ENCODE data around the gene RAB40B. TPM values are rescaled to one million over a fixed set of nuclear protein-coding genes. Genes with fewer than 3 reads are reported as not detected.

The RAB40B gene
- total and polyA plus RNA-seq, 2 of the 4 experiments (the other 2 are of a cell fraction): 14.9 to 20.0 TPM

- no peak overlapping the region for H3K4ac ChIP-seq (ENCODE audit: low read depth, low read length)
- CTCF ChIA-PET: no interaction called here
- H2BK120ac ChIP-seq (ENCODE audit: low read depth, low read length): no peak overlapping the region
- H2BK5ac ChIP-seq (ENCODE audit: low read depth, low read length, poor library complexity, severe bottlenecking): no peak overlapping the region
- POLR2A ChIA-PET (ENCODE audit: unreplicated experiment): interaction anchor here (0.6 kb wide), 1 partner anchor 23 kb away, joined by 13 read pairs; no protein-coding TSS in a partner anchor
- H2BK15ac ChIP-seq (ENCODE audit: low read depth, low read length): no peak overlapping the region
- no peaks in the 10 kb centered on the region for H3K27me3 ChIP-seq (ENCODE audit: control insufficient read depth, insufficient read depth, low read length)
- no peak for DNase-seq
- in situ Hi-C loops (cut with MboI; ENCODE audit: low sequenced_read_pairs): no loop called here
- H3K4me2 ChIP-seq (ENCODE audit: low read depth, low read length): no peak overlapping the region
- ATAC-seq (ENCODE audit: low read depth): no peak
- no peak overlapping the region for H4K91ac ChIP-seq (ENCODE audit: insufficient read depth, low read depth, low read length)
- H3K4me3 ChIP-seq (ENCODE audit: insufficient read depth, low read depth, low read length): no peak overlapping the region
- no peak overlapping the region for H2AK9ac ChIP-seq (replicated peaks; ENCODE audit: low read depth, low read length, poor library complexity)
- no peak overlapping the region for H3K23ac ChIP-seq (ENCODE audit: low read depth, low read length)
- H3K4me1 ChIP-seq (ENCODE audit: control insufficient read depth, insufficient read depth, low read length): no peaks in the 10 kb centered on the region
- H3K79me1 ChIP-seq (ENCODE audit: low read depth in 1 of 2, low read length in 2 of 2): no peaks in the 10 kb centered on the region
- TF ChIP-seq NFE2L2 (IDR thresholded peaks at IDR 0.05; ENCODE audit: low read depth, low read length): no peak
- TF ChIP-seq SMC3 (IDR thresholded peaks at IDR 0.05; ENCODE audit: low read depth, low read length): no peak
- TF ChIP-seq POLR2A (IDR thresholded peaks at IDR 0.05; ENCODE audit: low read depth, low read length): no peak
- TF ChIP-seq RFX5 (IDR thresholded peaks at IDR 0.05; ENCODE audit: low read depth, low read length): no peak
- TF ChIP-seq, protein P1, sequence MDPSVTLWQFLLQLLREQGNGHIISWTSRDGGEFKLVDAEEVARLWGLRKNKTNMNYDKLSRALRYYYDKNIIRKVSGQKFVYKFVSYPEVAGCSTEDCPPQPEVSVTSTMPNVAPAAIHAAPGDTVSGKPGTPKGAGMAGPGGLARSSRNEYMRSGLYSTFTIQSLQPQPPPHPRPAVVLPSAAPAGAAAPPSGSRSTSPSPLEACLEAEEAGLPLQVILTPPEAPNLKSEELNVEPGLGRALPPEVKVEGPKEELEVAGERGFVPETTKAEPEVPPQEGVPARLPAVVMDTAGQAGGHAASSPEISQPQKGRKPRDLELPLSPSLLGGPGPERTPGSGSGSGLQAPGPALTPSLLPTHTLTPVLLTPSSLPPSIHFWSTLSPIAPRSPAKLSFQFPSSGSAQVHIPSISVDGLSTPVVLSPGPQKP (IDR thresholded peaks at IDR 0.05; ENCODE audit: borderline replicate concordance, low read depth, low read length): no peak
- TF ChIP-seq FOS (IDR thresholded peaks at IDR 0.05; ENCODE audit: low read depth, low read length): no peak
- no peak for TF ChIP-seq MAZ (IDR thresholded peaks at IDR 0.05; ENCODE audit: borderline replicate concordance, low read depth, low read length)
- TF ChIP-seq MAFK (IDR thresholded peaks at IDR 0.05; ENCODE audit: low read depth, low read length): no peak
- TF ChIP-seq BHLHE40 (IDR thresholded peaks at IDR 0.05; ENCODE audit: low read depth, low read length): no peak
- no peak for TF ChIP-seq RCOR1 (IDR thresholded peaks at IDR 0.05; ENCODE audit: insufficient replicate concordance, low read length)
- no peak for TF ChIP-seq RAD21 (IDR thresholded peaks at IDR 0.05; ENCODE audit: low read length)
- TF ChIP-seq CTCF (conservative IDR thresholded peaks at IDR 0.05; ENCODE audit: low read depth, low read length): no peak
- no peaks in the 10 kb centered on the region; the same call in 1 of the 2 replicates for H3K36me3 ChIP-seq (ENCODE audit: control insufficient read depth, insufficient read depth, low read length)
- H2AK5ac ChIP-seq (ENCODE audit: low read depth, low read length): no peak overlapping the region
- 79% methylated on average over 8 of the region's 15 CpGs; no CpG with 5 or more reads in 1 of the 2 experiments for WGBS, 2 experiments (ENCODE audit: extremely low coverage in 2 of 2, insufficient read length in 1 of 2)
- H2BK20ac ChIP-seq (ENCODE audit: low read depth, low read length): no peak overlapping the region
- H3K14ac ChIP-seq (replicated peaks; ENCODE audit: low read depth, low read length): no peak overlapping the region
- no peak overlapping the region for H4K5ac ChIP-seq (ENCODE audit: low read depth, low read length)
- H3K9me3 ChIP-seq (ENCODE audit: control insufficient read depth, insufficient read depth, low read length): no peaks in the 10 kb centered on the region
- H2AFZ ChIP-seq (replicated peaks; ENCODE audit: low read length, poor library complexity): no peak overlapping the region
- H3K56ac ChIP-seq (ENCODE audit: extremely low read depth, insufficient read depth, low read length): no peak overlapping the region
- no peak overlapping the region for H3K9ac ChIP-seq (ENCODE audit: low read depth, low read length)
- no peak overlapping the region for H3K27ac ChIP-seq (ENCODE audit: insufficient read depth, low read length)
- no TSS peak for BruUV-seq (replicated peaks)
- intact Hi-C loops (cut with micrococcal nuclease): no loop called here
- H3K9me1 ChIP-seq (ENCODE audit: insufficient read depth, low read length): no peaks in the 10 kb centered on the region
- H4K20me1 ChIP-seq (ENCODE audit: insufficient read depth, low read length): no peaks in the 10 kb centered on the region
- H3K18ac ChIP-seq (ENCODE audit: low read depth, low read length): no peak overlapping the region
- dilution Hi-C loops (cut with HindIII; ENCODE audit: low sequenced_read_pairs, unreplicated experiment): no loop called here
- no peak overlapping the region for H4K8ac ChIP-seq (ENCODE audit: low read depth in 2 of 2, low read length in 2 of 2)
Measured at GRCh38 chr17:82667668-82668000, 30.9 kb downstream of the RAB40B start.
